ENCODE measurements around the gene ADTRP. TPM values are rescaled to one million over a fixed set of nuclear protein-coding genes. Genes with fewer than 3 reads are reported as not detected.

The ADTRP gene
- polyA plus RNA-seq, 3 donors from 2014 or later = not detected

- H3K4me3 Mint-ChIP-seq = no peak overlapping the region
- H3K4me1 Mint-ChIP-seq = no peaks in the 10 kb centered on the region
- no peak for DNase-seq
- H3K9me3 Mint-ChIP-seq = no peaks in the 10 kb centered on the region
- no peaks in the 10 kb centered on the region for H3K36me3 Mint-ChIP-seq
- H3K27ac Mint-ChIP-seq = no peak overlapping the region
- peaks cover 0 to 8% (median 6%) of the 10 kb centered on the region in 3 donors for H3K27me3 Mint-ChIP-seq (ENCODE audit: low read depth in 3 of 3)
Observed at GRCh38 chr6:11766043-11766442, 12.6 kb downstream of the ADTRP start.

GRCh38 chr6:11764250-11764604 is 14.4 kb downstream of the ADTRP start:
- DNase-seq = no peak
- H3K4me1 Mint-ChIP-seq = no peaks in the 10 kb centered on the region
- no peak overlapping the region for H3K27ac Mint-ChIP-seq

GRCh38 chr6:11763460-11764249 is 14.9 kb downstream of the ADTRP start:
- Mint-ChIP-seq H3K4me1 (no peaks in the 10 kb centered on the region), H3K27me3 (ENCODE audit: low read depth in 3 of 3) (peaks cover under 1 to 10% (median 6%) of the 10 kb centered on the region in 3 donors), H3K36me3 (no peaks in the 10 kb centered on the region), H3K9me3 (no peaks in the 10 kb centered on the region), H3K4me3 (no peak overlapping the region), H3K27ac (no peak overlapping the region)
- no peak for DNase-seq

More at GRCh38 chr6:11764250-11764604, 14.4 kb downstream of the ADTRP start:
- Mint-ChIP-seq H3K9me3 (no peaks in the 10 kb centered on the region), H3K4me3 (no peak overlapping the region), H3K36me3 (no peaks in the 10 kb centered on the region), H3K27me3 (ENCODE audit: low read depth in 3 of 3) (peaks cover 0 to 8% (median 6%) of the 10 kb centered on the region in 3 donors)

- no peaks in the 10 kb centered on the region for H3K9me3 Mint-ChIP-seq
- no peak for DNase-seq
Observed at GRCh38 chr6:11762794-11763459, 15.7 kb downstream of the ADTRP start.

GRCh38 chr6:11761744-11762620 is 16.6 kb downstream of the ADTRP start:
- H3K27ac Mint-ChIP-seq = no peak overlapping the region
- H3K4me1 Mint-ChIP-seq = no peaks in the 10 kb centered on the region
- no peak for DNase-seq
- H3K9me3 Mint-ChIP-seq = no peaks in the 10 kb centered on the region
- H3K27me3 Mint-ChIP-seq (ENCODE audit: low read depth in 3 of 3) = peaks cover 2 to 13% (median 6%) of the 10 kb centered on the region in 3 donors
- H3K36me3 Mint-ChIP-seq = no peaks in the 10 kb centered on the region
- no peak overlapping the region for H3K4me3 Mint-ChIP-seq

More at GRCh38 chr6:11762794-11763459, 15.7 kb downstream of the ADTRP start:
- H3K4me1 Mint-ChIP-seq = no peaks in the 10 kb centered on the region
- peaks cover 2 to 11% (median 6%) of the 10 kb centered on the region in 3 donors for H3K27me3 Mint-ChIP-seq (ENCODE audit: low read depth in 3 of 3)
- H3K27ac Mint-ChIP-seq = no peak overlapping the region
- H3K4me3 Mint-ChIP-seq = no peak overlapping the region
- H3K36me3 Mint-ChIP-seq = no peaks in the 10 kb centered on the region

GRCh38 chr6:11760015-11760473 is 18.6 kb downstream of the ADTRP start:
- Mint-ChIP-seq H3K4me1 (no peaks in the 10 kb centered on the region), H3K27ac (no peak overlapping the region)

GRCh38 chr6:11758878-11759277 is 19.7 kb downstream of the ADTRP start:
- Mint-ChIP-seq H3K27ac (no peak overlapping the region), H3K4me1 (no peaks in the 10 kb centered on the region), H3K36me3 (no peaks in the 10 kb centered on the region), H3K27me3 (ENCODE audit: low read depth in 3 of 3) (peaks cover 2 to 11% (median 5%) of the 10 kb centered on the region in 3 donors), H3K4me3 (no peak overlapping the region), H3K9me3 (no peaks in the 10 kb centered on the region)
- DNase-seq = no peak

More at GRCh38 chr6:11760015-11760473, 18.6 kb downstream of the ADTRP start:
- peaks cover 2 to 11% (median 6%) of the 10 kb centered on the region in 3 donors for H3K27me3 Mint-ChIP-seq (ENCODE audit: low read depth in 3 of 3)
- DNase-seq = no peak
- no peaks in the 10 kb centered on the region for H3K9me3 Mint-ChIP-seq
- no peak overlapping the region for H3K4me3 Mint-ChIP-seq
- no peaks in the 10 kb centered on the region for H3K36me3 Mint-ChIP-seq

GRCh38 chr6:11756726-11757125 is 21.9 kb downstream of the ADTRP start:
- DNase-seq = no peak
- Mint-ChIP-seq H3K36me3 (no peaks in the 10 kb centered on the region), H3K27me3 (ENCODE audit: low read depth in 3 of 3) (peaks cover 0 to 5% (median 2%) of the 10 kb centered on the region in 3 donors), H3K27ac (no peak overlapping the region), H3K4me3 (no peak overlapping the region), H3K9me3 (no peaks in the 10 kb centered on the region), H3K4me1 (no peaks in the 10 kb centered on the region)

- DNase-seq = no peak
- H3K27me3 Mint-ChIP-seq (ENCODE audit: low read depth in 3 of 3) = peaks cover 2 to 5% (median 3%) of the 10 kb centered on the region in 3 donors
- H3K4me1 Mint-ChIP-seq = no peaks in the 10 kb centered on the region
- H3K27ac Mint-ChIP-seq = no peak overlapping the region
- no peak overlapping the region for H3K4me3 Mint-ChIP-seq
- no peaks in the 10 kb centered on the region for H3K36me3 Mint-ChIP-seq
- no peaks in the 10 kb centered on the region for H3K9me3 Mint-ChIP-seq
Observed at GRCh38 chr6:11756292-11756691, 22.3 kb downstream of the ADTRP start.

- no peaks in the 10 kb centered on the region for H3K36me3 Mint-ChIP-seq
- H3K27me3 Mint-ChIP-seq (ENCODE audit: low read depth in 3 of 3) = peaks cover 2 to 7% (median 3%) of the 10 kb centered on the region in 3 donors
- no peaks in the 10 kb centered on the region for H3K9me3 Mint-ChIP-seq
- H3K4me3 Mint-ChIP-seq = no peak overlapping the region
- DNase-seq = no peak
- H3K27ac Mint-ChIP-seq = no peak overlapping the region
- no peaks in the 10 kb centered on the region for H3K4me1 Mint-ChIP-seq
Observed at GRCh38 chr6:11755725-11756124, 22.9 kb downstream of the ADTRP start.

- no peaks in the 10 kb centered on the region for H3K36me3 Mint-ChIP-seq
- no peak overlapping the region for H3K4me3 Mint-ChIP-seq
- no peaks in the 10 kb centered on the region for H3K4me1 Mint-ChIP-seq
- peaks cover 2 to 7% (median 3%) of the 10 kb centered on the region in 3 donors for H3K27me3 Mint-ChIP-seq (ENCODE audit: low read depth in 3 of 3)
- no peaks in the 10 kb centered on the region for H3K9me3 Mint-ChIP-seq
- no peak for DNase-seq
- no peak overlapping the region for H3K27ac Mint-ChIP-seq
Observed at GRCh38 chr6:11754625-11755271, 23.9 kb downstream of the ADTRP start.

GRCh38 chr6:11753798-11754197 is 24.8 kb downstream of the ADTRP start:
- Mint-ChIP-seq H3K4me1 (no peaks in the 10 kb centered on the region), H3K27me3 (ENCODE audit: low read depth in 3 of 3) (peaks cover 2 to 6% (median 3%) of the 10 kb centered on the region in 3 donors), H3K9me3 (no peaks in the 10 kb centered on the region), H3K27ac (no peak overlapping the region), H3K4me3 (no peak overlapping the region), H3K36me3 (no peaks in the 10 kb centered on the region)
- DNase-seq = no peak

GRCh38 chr6:11752360-11752759 is 26.2 kb downstream of the ADTRP start:
- H3K27ac Mint-ChIP-seq = no peak overlapping the region
- no peaks in the 10 kb centered on the region for H3K9me3 Mint-ChIP-seq
- H3K27me3 Mint-ChIP-seq (ENCODE audit: low read depth in 3 of 3) = peaks cover 0 to 3% (median 2%) of the 10 kb centered on the region in 3 donors
- H3K4me3 Mint-ChIP-seq = no peak overlapping the region
- H3K4me1 Mint-ChIP-seq = no peaks in the 10 kb centered on the region
- H3K36me3 Mint-ChIP-seq = no peaks in the 10 kb centered on the region
- DNase-seq = no peak
